KOPT-K1 (cell line): ENCODE measurements around the gene RASGRP1.

Experiments used
- H3K27ac ChIP-seq: fragments of 200-600 bp; sonication (generic); 2 replicates; pipeline ENCODE4 v1.5.1; 2016; ENCODE audit warnings: antibody characterized with exemption, mild to moderate bottlenecking, low read depth, low read length; ENCODE audit not compliant: poor library complexity, severe bottlenecking
- H3K36me3 ChIP-seq: fragments of 200-600 bp; sonication (generic); 2 replicates; pipeline ENCODE4 v1.5.1; 2017; ENCODE audit warnings: antibody characterized with exemption, mild to moderate bottlenecking, low read length, moderate library complexity; ENCODE audit not compliant: insufficient read depth
- H3K9me3 ChIP-seq: fragments of 200-600 bp; sonication (generic); 2 replicates; pipeline ENCODE4 v1.5.1; 2017; ENCODE audit warnings: antibody characterized with exemption, low read length, mild to moderate bottlenecking; ENCODE audit not compliant: insufficient read depth, poor library complexity, severe bottlenecking

RASGRP1 gene

GRCh38 chr15:38564557-38565286 lies at the start of gene RASGRP1:
TSS of gene RASGRP1 (minus strand) at chr15:38564814. CDS start at chr15:38564628, 186 bp downstream.
- no peaks in the 10 kb centered on the region for H3K9me3 ChIP-seq
- peak within 1 kb of the TSS; percentile 95 for H3K27ac ChIP-seq
- peaks cover 20% of the 10 kb centered on the region for H3K36me3 ChIP-seq

- H3K36me3 ChIP-seq, result no peaks in the 10 kb centered on the region
- no peaks in the 10 kb centered on the region for H3K9me3 ChIP-seq
- peak overlapping the region; percentile 41 for H3K27ac ChIP-seq
Observed at GRCh38 chr15:38613085-38613484, 48.5 kb upstream of the RASGRP1 start.

GRCh38 chr15:38612159-38612863 lies 47.7 kb upstream of the RASGRP1 start:
- H3K27ac ChIP-seq, result peak overlapping the region; percentile 66

GRCh38 chr15:38611228-38611627 lies 46.6 kb upstream of the RASGRP1 start:
- H3K9me3 ChIP-seq, result no peaks in the 10 kb centered on the region
- no peaks in the 10 kb centered on the region for H3K36me3 ChIP-seq
- peak overlapping the region; percentile 66 for H3K27ac ChIP-seq

More at GRCh38 chr15:38612159-38612863, 47.7 kb upstream of the RASGRP1 start:
- no peaks in the 10 kb centered on the region for H3K9me3 ChIP-seq
- H3K36me3 ChIP-seq, result no peaks in the 10 kb centered on the region

- Histone ChIP-seq H3K36me3 (no peaks in the 10 kb centered on the region), H3K27ac (peak overlapping the region; percentile 66), H3K9me3 (no peaks in the 10 kb centered on the region)
Observed at GRCh38 chr15:38610748-38611147, 46.1 kb upstream of the RASGRP1 start.

GRCh38 chr15:38609097-38609738 lies 44.6 kb upstream of the RASGRP1 start:
- peak overlapping the region; percentile 0 for H3K27ac ChIP-seq
- H3K9me3 ChIP-seq, result no peaks in the 10 kb centered on the region
- no peaks in the 10 kb centered on the region for H3K36me3 ChIP-seq

GRCh38 chr15:38608682-38609081 lies 44.1 kb upstream of the RASGRP1 start:
- H3K36me3 ChIP-seq, result no peaks in the 10 kb centered on the region
- H3K9me3 ChIP-seq, result no peaks in the 10 kb centered on the region
- H3K27ac ChIP-seq, result peak overlapping the region; percentile 0

GRCh38 chr15:38605744-38606143 lies 41.1 kb upstream of the RASGRP1 start:
- no peaks in the 10 kb centered on the region for H3K9me3 ChIP-seq
- H3K36me3 ChIP-seq, result no peaks in the 10 kb centered on the region
- no peak overlapping the region for H3K27ac ChIP-seq

GRCh38 chr15:38603672-38604071 lies 39.1 kb upstream of the RASGRP1 start:
- no peak overlapping the region for H3K27ac ChIP-seq
- H3K9me3 ChIP-seq, result no peaks in the 10 kb centered on the region
- H3K36me3 ChIP-seq, result no peaks in the 10 kb centered on the region

GRCh38 chr15:38602910-38603670 lies 38.5 kb upstream of the RASGRP1 start:
- Histone ChIP-seq H3K9me3 (no peaks in the 10 kb centered on the region), H3K27ac (no peak overlapping the region), H3K36me3 (no peaks in the 10 kb centered on the region)

GRCh38 chr15:38600236-38600635 lies 35.6 kb upstream of the RASGRP1 start:
- Histone ChIP-seq H3K36me3 (no peaks in the 10 kb centered on the region), H3K27ac (no peak overlapping the region)

GRCh38 chr15:38598749-38599148 lies 34.1 kb upstream of the RASGRP1 start:
- Histone ChIP-seq H3K36me3 (no peaks in the 10 kb centered on the region), H3K9me3 (no peaks in the 10 kb centered on the region), H3K27ac (no peak overlapping the region)

More at GRCh38 chr15:38600236-38600635, 35.6 kb upstream of the RASGRP1 start:
- H3K9me3 ChIP-seq, result no peaks in the 10 kb centered on the region

GRCh38 chr15:38597219-38597800 lies 32.7 kb upstream of the RASGRP1 start:
- Histone ChIP-seq H3K27ac (no peak overlapping the region), H3K9me3 (no peaks in the 10 kb centered on the region), H3K36me3 (no peaks in the 10 kb centered on the region)

GRCh38 chr15:38593524-38593923 lies 28.9 kb upstream of the RASGRP1 start:
- no peaks in the 10 kb centered on the region for H3K36me3 ChIP-seq
- no peaks in the 10 kb centered on the region for H3K9me3 ChIP-seq
- H3K27ac ChIP-seq, result no peak overlapping the region
